Nephron (organoid): Measurements from ENCODE around the gene DRC3.

Experiments used
- H3K27ac Mint-ChIP-seq, 3 experiments: 2 replicates each; pipeline ENCODE4 v1.8.0; 2020; ENCODE audit warnings: mixed read lengths in 3 of 3, mild to moderate bottlenecking in 2 of 3, moderate library complexity in 1 of 3
- H3K27me3 Mint-ChIP-seq: 2 replicates; pipeline ENCODE4 v1.8.0; 2021; ENCODE audit warnings: low read depth, mild to moderate bottlenecking, moderate library complexity, mixed read lengths
- H3K36me3 Mint-ChIP-seq: 2 replicates; pipeline ENCODE4 v1.8.0; 2020; ENCODE audit warnings: low read depth, mixed read lengths
- H3K4me1 Mint-ChIP-seq: 2 replicates; pipeline ENCODE4 v1.8.0; 2020; ENCODE audit warnings: mixed read lengths
- H3K4me3 Mint-ChIP-seq, 3 experiments: 2 replicates each; pipeline ENCODE4 v1.8.0; 2020; ENCODE audit warnings: mild to moderate bottlenecking in 3 of 3, mixed read lengths in 3 of 3, moderate library complexity in 2 of 3
- H3K9me3 Mint-ChIP-seq: 2 replicates; pipeline ENCODE4 v1.8.0; 2020; ENCODE audit warnings: mixed read lengths
- TF ChIP-seq, protein P1 (sequence below), 3 experiments: fragments of 200-600 bp; sonication (generic); IDR thresholded peaks; one replicate each; pipeline ENCODE4 v1.5.0; 2021; ENCODE audit warnings: antibody characterized with exemption in 3 of 3; ENCODE audit not compliant: unreplicated experiment in 3 of 3

The DRC3 gene

DNA sequence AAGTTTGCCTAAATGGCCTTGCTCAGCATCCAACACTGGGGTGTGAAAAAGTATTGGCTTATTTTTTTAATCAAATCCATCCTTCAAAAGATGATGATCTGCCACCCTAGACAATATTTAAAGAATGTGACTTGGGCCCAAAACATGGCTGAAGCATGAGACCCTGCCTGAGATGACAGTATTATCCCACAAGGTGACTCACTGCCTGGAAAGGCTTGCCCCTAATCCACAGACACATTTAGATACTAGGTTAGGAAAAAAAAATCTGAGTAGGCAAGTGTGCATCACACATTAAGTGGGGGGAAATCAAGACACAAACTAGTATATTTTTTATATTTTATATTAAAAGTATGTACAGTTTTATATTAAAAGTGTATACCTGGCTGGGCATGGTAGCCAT is 38.9 kb upstream of the DRC3 start:
- TF ChIP-seq, protein P1, sequence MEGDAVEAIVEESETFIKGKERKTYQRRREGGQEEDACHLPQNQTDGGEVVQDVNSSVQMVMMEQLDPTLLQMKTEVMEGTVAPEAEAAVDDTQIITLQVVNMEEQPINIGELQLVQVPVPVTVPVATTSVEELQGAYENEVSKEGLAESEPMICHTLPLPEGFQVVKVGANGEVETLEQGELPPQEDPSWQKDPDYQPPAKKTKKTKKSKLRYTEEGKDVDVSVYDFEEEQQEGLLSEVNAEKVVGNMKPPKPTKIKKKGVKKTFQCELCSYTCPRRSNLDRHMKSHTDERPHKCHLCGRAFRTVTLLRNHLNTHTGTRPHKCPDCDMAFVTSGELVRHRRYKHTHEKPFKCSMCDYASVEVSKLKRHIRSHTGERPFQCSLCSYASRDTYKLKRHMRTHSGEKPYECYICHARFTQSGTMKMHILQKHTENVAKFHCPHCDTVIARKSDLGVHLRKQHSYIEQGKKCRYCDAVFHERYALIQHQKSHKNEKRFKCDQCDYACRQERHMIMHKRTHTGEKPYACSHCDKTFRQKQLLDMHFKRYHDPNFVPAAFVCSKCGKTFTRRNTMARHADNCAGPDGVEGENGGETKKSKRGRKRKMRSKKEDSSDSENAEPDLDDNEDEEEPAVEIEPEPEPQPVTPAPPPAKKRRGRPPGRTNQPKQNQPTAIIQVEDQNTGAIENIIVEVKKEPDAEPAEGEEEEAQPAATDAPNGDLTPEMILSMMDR (IDR thresholded peaks at IDR 0.05; ENCODE audit: unreplicated experiment in 3 of 3): no peak
- Mint-ChIP-seq H3K27me3 (no peaks in the 10 kb centered on the region), H3K4me3 (no peak overlapping the region), H3K9me3 (no peaks in the 10 kb centered on the region), H3K4me1 (peaks cover 60% of the 10 kb centered on the region), H3K36me3 (no peaks in the 10 kb centered on the region), H3K27ac (no peak overlapping the region)

DNA sequence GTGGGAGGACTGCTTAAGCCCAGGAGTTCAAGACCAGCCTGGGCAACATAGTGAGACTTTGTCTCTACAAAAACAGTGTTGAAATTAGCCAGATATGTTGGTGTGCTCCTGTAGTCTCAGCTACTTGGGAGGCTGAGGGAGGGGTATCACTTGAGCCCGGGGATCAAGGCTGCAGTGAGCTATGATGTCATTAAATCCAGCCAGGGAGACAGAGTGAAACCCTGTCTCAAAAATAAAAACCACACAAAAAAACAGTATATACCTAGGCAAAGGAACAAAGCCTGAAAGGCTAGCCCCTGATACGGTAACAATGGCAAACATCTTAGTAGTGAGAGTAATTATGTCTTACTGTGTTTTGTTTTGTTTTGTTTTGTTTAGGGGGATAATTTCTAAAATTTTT is 38.4 kb upstream of the DRC3 start:
- Mint-ChIP-seq H3K4me3 (no peak overlapping the region), H3K27me3 (no peaks in the 10 kb centered on the region), H3K4me1 (peaks cover 60% of the 10 kb centered on the region), H3K36me3 (no peaks in the 10 kb centered on the region), H3K9me3 (no peaks in the 10 kb centered on the region), H3K27ac (no peak overlapping the region)
- TF ChIP-seq, protein P1 (IDR thresholded peaks at IDR 0.05; ENCODE audit: unreplicated experiment in 3 of 3): no peak

DNA sequence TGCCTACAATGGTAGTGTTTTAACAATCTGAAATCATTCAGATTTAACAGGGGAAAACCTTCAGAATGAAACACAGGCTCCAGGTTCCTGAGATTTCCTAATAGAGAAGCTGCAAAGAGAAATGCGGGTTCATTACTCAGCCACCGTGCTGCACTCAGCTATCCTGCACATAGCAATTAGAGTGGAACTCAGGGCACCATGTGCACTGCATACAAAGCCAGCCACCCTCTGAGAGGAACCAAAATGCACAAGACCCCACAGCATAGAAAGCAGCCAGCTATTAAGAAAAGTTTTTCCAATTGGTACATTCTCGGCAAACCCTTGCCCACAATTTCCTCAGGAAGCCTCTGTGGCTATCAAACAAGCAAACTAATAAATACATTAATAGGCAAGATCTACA is 37.9 kb upstream of the DRC3 start:
- H3K36me3 Mint-ChIP-seq: no peaks in the 10 kb centered on the region
- TF ChIP-seq, protein P1 (IDR thresholded peaks at IDR 0.05; ENCODE audit: unreplicated experiment in 3 of 3): no peak
- H3K27me3 Mint-ChIP-seq: no peaks in the 10 kb centered on the region
- H3K4me1 Mint-ChIP-seq: peaks cover 59% of the 10 kb centered on the region
- H3K9me3 Mint-ChIP-seq: no peaks in the 10 kb centered on the region
- H3K4me3 Mint-ChIP-seq: no peak overlapping the region
- H3K27ac Mint-ChIP-seq: peak overlapping the region; percentile 14 to 61 (median 30)

DNA sequence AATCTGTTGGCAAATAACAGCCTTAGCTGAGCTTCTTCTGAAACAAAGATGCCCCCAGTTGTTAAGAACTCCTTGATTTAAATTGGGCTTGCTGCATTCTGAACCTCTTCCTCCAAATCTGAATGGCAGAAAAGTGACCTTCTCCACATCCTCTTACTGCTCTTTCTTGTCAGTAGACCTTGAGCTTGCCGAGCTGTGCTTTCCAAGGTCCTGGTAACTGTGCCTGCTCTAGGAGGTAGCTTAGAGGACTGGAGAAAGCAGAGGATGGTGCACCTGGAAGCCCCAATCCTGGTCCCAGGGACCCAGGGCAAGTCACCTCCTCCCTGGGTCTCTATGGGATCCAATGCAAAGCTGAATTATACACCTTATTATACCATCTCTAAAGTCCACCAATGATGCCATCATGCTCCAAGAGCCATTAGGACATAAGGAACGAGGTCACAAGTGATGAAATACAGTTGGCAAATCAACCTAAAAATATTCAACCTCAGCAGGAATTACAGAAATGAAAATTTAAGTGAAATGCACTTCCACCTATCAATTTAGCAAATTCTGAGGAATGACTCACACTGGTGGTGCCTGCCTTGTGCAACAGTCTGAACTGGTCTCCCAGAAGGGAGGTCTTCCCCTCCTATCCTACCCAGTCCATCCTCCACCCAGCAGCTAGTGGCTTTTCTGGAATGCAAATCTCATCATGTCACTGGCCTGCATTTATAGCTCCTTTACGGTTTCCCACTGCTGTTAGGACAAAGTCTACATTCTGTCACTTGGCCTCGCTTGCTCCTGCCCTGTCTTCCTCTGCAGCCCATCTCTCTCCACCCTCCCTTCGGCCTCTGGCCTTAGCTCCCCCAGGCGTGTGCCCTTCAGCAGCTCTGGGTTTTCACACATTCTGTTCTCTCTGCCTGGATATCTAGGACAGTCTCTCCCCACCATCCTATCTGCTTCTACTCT is 37.1 kb upstream of the DRC3 start:
- Mint-ChIP-seq H3K9me3 (no peaks in the 10 kb centered on the region), H3K36me3 (no peaks in the 10 kb centered on the region), H3K4me3 (no peak overlapping the region), H3K4me1 (peaks cover 64% of the 10 kb centered on the region), H3K27me3 (no peaks in the 10 kb centered on the region), H3K27ac (peak overlapping the region; percentile 43 to 61 (median 51))
- TF ChIP-seq, protein P1 (IDR thresholded peaks at IDR 0.05; ENCODE audit: unreplicated experiment in 3 of 3): no peak

DNA sequence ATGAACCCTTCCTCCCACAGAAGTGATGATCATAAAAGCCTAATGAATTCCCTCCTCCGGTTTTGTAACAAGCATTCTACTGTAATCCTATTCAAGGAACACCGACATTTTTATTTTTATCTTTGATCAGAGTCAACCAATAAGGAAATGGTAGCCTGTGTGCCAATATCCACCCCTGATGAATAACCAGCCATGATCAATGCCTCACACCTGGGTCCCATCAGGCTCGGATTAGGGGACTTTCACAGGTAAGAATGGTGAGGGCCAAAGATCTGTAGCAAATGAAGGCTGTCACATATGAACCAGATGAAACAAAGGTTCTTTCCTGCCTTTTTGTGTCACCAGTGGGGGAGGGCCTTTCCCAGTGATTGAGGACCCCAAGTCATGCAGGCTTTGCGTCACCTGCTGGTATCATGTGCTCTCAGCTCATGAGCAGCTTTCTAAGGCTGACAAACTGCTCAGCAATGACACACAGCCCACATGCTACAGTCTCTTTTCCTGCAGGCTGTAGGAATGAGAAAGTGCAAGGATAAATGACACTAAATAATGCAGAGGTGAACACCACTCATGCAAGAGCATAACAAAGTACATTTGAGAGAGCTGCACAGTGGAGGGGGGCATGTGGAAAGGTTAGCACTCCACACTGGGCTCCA is 35.3 kb upstream of the DRC3 start:
- Mint-ChIP-seq H3K9me3 (no peaks in the 10 kb centered on the region), H3K27me3 (no peaks in the 10 kb centered on the region), H3K36me3 (no peaks in the 10 kb centered on the region), H3K4me1 (peaks cover 69% of the 10 kb centered on the region), H3K4me3 (no peak overlapping the region), H3K27ac (peak overlapping the region; percentile 52 to 82 (median 60))
- TF ChIP-seq, protein P1 (IDR thresholded peaks at IDR 0.05; ENCODE audit: unreplicated experiment in 3 of 3): no peak
